Measurements from ENCODE around the gene PLCH2. TPM values are rescaled to one million over a fixed set of nuclear protein-coding genes. Genes with fewer than 3 reads are reported as not detected.

Gene PLCH2
- total and polyA plus RNA-seq, 4 donors = 3.3 to 19.0 (median 12.1) TPM

GRCh38 chr1:2506007-2506860, 30.1 kb downstream of the PLCH2 start:
- Histone ChIP-seq H3K4me1 (ENCODE audit: control insufficient read depth, insufficient read depth, low read length) (peaks cover 17% of the 10 kb centered on the region), H3K36me3 (ENCODE audit: control insufficient read depth, insufficient read depth, low read length) (peaks cover 94% of the 10 kb centered on the region), H3K4me3 (ENCODE audit: low read depth, low read length) (no peak overlapping the region), H3K9me3 (ENCODE audit: control insufficient read depth, insufficient read depth, low read length) (no peaks in the 10 kb centered on the region), H3K27ac (ENCODE audit: low read depth, low read length) (no peak overlapping the region), H3K27me3 (ENCODE audit: control insufficient read depth, insufficient read depth, low read length) (no peaks in the 10 kb centered on the region)
- WGBS (ENCODE audit: insufficient coverage) = 81% methylated on average over 28 of the region's 30 CpGs
- no peak for DNase-seq (ENCODE audit: low read depth in 4 of 6, low spot score in 6 of 6)

GRCh38 chr1:2506901-2507565, 30.9 kb downstream of the PLCH2 start:
- Histone ChIP-seq H3K27me3 (ENCODE audit: control insufficient read depth, insufficient read depth, low read length) (no peaks in the 10 kb centered on the region), H3K4me1 (ENCODE audit: control insufficient read depth, insufficient read depth, low read length) (peaks cover 17% of the 10 kb centered on the region), H3K9me3 (ENCODE audit: control insufficient read depth, insufficient read depth, low read length) (no peaks in the 10 kb centered on the region), H3K27ac (ENCODE audit: low read depth, low read length) (no peak overlapping the region), H3K36me3 (ENCODE audit: control insufficient read depth, insufficient read depth, low read length) (peaks cover 94% of the 10 kb centered on the region), H3K4me3 (ENCODE audit: low read depth, low read length) (no peak overlapping the region)
- 70% methylated on average over 13 of the region's 15 CpGs for WGBS (ENCODE audit: insufficient coverage)
- DNase-seq (ENCODE audit: low read depth in 4 of 6, low spot score in 6 of 6) = no peak

GRCh38 chr1:2507744-2508155, 31.7 kb downstream of the PLCH2 start:
- DNase-seq (ENCODE audit: low read depth in 4 of 6, low spot score in 6 of 6) = no peak

GRCh38 chr1:2508180-2508579, 32.1 kb downstream of the PLCH2 start:
- Histone ChIP-seq H3K9me3 (ENCODE audit: control insufficient read depth, insufficient read depth, low read length) (no peaks in the 10 kb centered on the region), H3K36me3 (ENCODE audit: control insufficient read depth, insufficient read depth, low read length) (peaks cover 94% of the 10 kb centered on the region), H3K4me3 (ENCODE audit: low read depth, low read length) (no peak overlapping the region), H3K27me3 (ENCODE audit: control insufficient read depth, insufficient read depth, low read length) (no peaks in the 10 kb centered on the region), H3K27ac (ENCODE audit: low read depth, low read length) (no peak overlapping the region), H3K4me1 (ENCODE audit: control insufficient read depth, insufficient read depth, low read length) (peaks cover 17% of the 10 kb centered on the region)
- no peak for DNase-seq (ENCODE audit: low read depth in 4 of 6, low spot score in 6 of 6)
- 85% methylated on average over 16 of the region's 24 CpGs for WGBS (ENCODE audit: insufficient coverage)

More at GRCh38 chr1:2507744-2508155, 31.7 kb downstream of the PLCH2 start:
- Histone ChIP-seq H3K36me3 (ENCODE audit: control insufficient read depth, insufficient read depth, low read length) (peaks cover 94% of the 10 kb centered on the region), H3K9me3 (ENCODE audit: control insufficient read depth, insufficient read depth, low read length) (no peaks in the 10 kb centered on the region), H3K4me3 (ENCODE audit: low read depth, low read length) (no peak overlapping the region), H3K27ac (ENCODE audit: low read depth, low read length) (no peak overlapping the region), H3K4me1 (ENCODE audit: control insufficient read depth, insufficient read depth, low read length) (peaks cover 17% of the 10 kb centered on the region), H3K27me3 (ENCODE audit: control insufficient read depth, insufficient read depth, low read length) (no peaks in the 10 kb centered on the region)
- WGBS (ENCODE audit: insufficient coverage) = 89% methylated on average over 5 of the region's 6 CpGs

GRCh38 chr1:2508751-2509150, 32.7 kb downstream of the PLCH2 start:
- H3K4me1 ChIP-seq (ENCODE audit: control insufficient read depth, insufficient read depth, low read length) = peaks cover 14% of the 10 kb centered on the region
- DNase-seq (ENCODE audit: low read depth in 4 of 6, low spot score in 6 of 6) = no peak
- peaks cover 100% of the 10 kb centered on the region for H3K36me3 ChIP-seq (ENCODE audit: control insufficient read depth, insufficient read depth, low read length)
- H3K9me3 ChIP-seq (ENCODE audit: control insufficient read depth, insufficient read depth, low read length) = no peaks in the 10 kb centered on the region
- no peaks in the 10 kb centered on the region for H3K27me3 ChIP-seq (ENCODE audit: control insufficient read depth, insufficient read depth, low read length)
- 92% methylated on average over 29 of the region's 29 CpGs for WGBS (ENCODE audit: insufficient coverage)
- no peak overlapping the region for H3K27ac ChIP-seq (ENCODE audit: low read depth, low read length)
- H3K4me3 ChIP-seq (ENCODE audit: low read depth, low read length) = no peak overlapping the region

- Histone ChIP-seq H3K27ac (ENCODE audit: low read depth, low read length) (no peak overlapping the region), H3K9me3 (ENCODE audit: control insufficient read depth, insufficient read depth, low read length) (no peaks in the 10 kb centered on the region), H3K4me1 (ENCODE audit: control insufficient read depth, insufficient read depth, low read length) (peaks cover 7% of the 10 kb centered on the region), H3K27me3 (ENCODE audit: control insufficient read depth, insufficient read depth, low read length) (no peaks in the 10 kb centered on the region), H3K36me3 (ENCODE audit: control insufficient read depth, insufficient read depth, low read length) (peaks cover 100% of the 10 kb centered on the region), H3K4me3 (ENCODE audit: low read depth, low read length) (no peak overlapping the region)
- 93% methylated on average over 11 of the region's 11 CpGs for WGBS (ENCODE audit: insufficient coverage)
- no peak for DNase-seq (ENCODE audit: low read depth in 4 of 6, low spot score in 6 of 6)
Observed at GRCh38 chr1:2509589-2509988, 33.5 kb downstream of the PLCH2 start.

- Histone ChIP-seq H3K4me3 (ENCODE audit: low read depth, low read length) (no peak overlapping the region), H3K4me1 (ENCODE audit: control insufficient read depth, insufficient read depth, low read length) (peaks cover under 1% of the 10 kb centered on the region), H3K27me3 (ENCODE audit: control insufficient read depth, insufficient read depth, low read length) (no peaks in the 10 kb centered on the region), H3K9me3 (ENCODE audit: control insufficient read depth, insufficient read depth, low read length) (no peaks in the 10 kb centered on the region), H3K27ac (ENCODE audit: low read depth, low read length) (no peak overlapping the region), H3K36me3 (ENCODE audit: control insufficient read depth, insufficient read depth, low read length) (peaks cover 100% of the 10 kb centered on the region)
- no peak for DNase-seq (ENCODE audit: low read depth in 4 of 6, low spot score in 6 of 6)
- 94% methylated on average over 20 of the region's 27 CpGs for whole genome bisulfite sequencing (ENCODE audit: insufficient coverage)
Observed at GRCh38 chr1:2510366-2511155, 34.5 kb downstream of the PLCH2 start.

GRCh38 chr1:2512862-2513421, 36.9 kb downstream of the PLCH2 start:
- WGBS (ENCODE audit: insufficient coverage) = 90% methylated on average over 30 of the region's 31 CpGs
- DNase-seq (ENCODE audit: low read depth in 4 of 6, low spot score in 6 of 6) = no peak
- no peaks in the 10 kb centered on the region for H3K9me3 ChIP-seq (ENCODE audit: control insufficient read depth, insufficient read depth, low read length)
- H3K27me3 ChIP-seq (ENCODE audit: control insufficient read depth, insufficient read depth, low read length) = no peaks in the 10 kb centered on the region
- H3K4me3 ChIP-seq (ENCODE audit: low read depth, low read length) = no peak overlapping the region
- peaks cover 100% of the 10 kb centered on the region for H3K36me3 ChIP-seq (ENCODE audit: control insufficient read depth, insufficient read depth, low read length)
- no peaks in the 10 kb centered on the region for H3K4me1 ChIP-seq (ENCODE audit: control insufficient read depth, insufficient read depth, low read length)
- H3K27ac ChIP-seq (ENCODE audit: low read depth, low read length) = no peak overlapping the region

- WGBS (ENCODE audit: insufficient coverage) = 94% methylated on average over 41 of the region's 43 CpGs
- Histone ChIP-seq H3K36me3 (ENCODE audit: control insufficient read depth, insufficient read depth, low read length) (peaks cover 100% of the 10 kb centered on the region), H3K9me3 (ENCODE audit: control insufficient read depth, insufficient read depth, low read length) (no peaks in the 10 kb centered on the region), H3K4me3 (ENCODE audit: low read depth, low read length) (no peak overlapping the region), H3K4me1 (ENCODE audit: control insufficient read depth, insufficient read depth, low read length) (no peaks in the 10 kb centered on the region), H3K27me3 (ENCODE audit: control insufficient read depth, insufficient read depth, low read length) (no peaks in the 10 kb centered on the region), H3K27ac (ENCODE audit: low read depth, low read length) (no peak overlapping the region)
- no peak for DNase-seq (ENCODE audit: low read depth in 4 of 6, low spot score in 6 of 6)
Observed at GRCh38 chr1:2513939-2514652, 38.0 kb downstream of the PLCH2 start.
